HG03439 (cell line): ENCODE results near the gene TBC1D26.
"Not testable (repeated sequence)": the region's sequence is repeated elsewhere in the genome, so short reads cannot be mapped to it uniquely, and the experiment has no call there.

ENCODE experiments used
- ATAC-seq: cut with Tn5 transposase; IDR thresholded peaks from one replicate; pipeline ENCODE4 v1.9.1; 2021; ENCODE audit warnings: mild to moderate bottlenecking, moderate library complexity; ENCODE audit not compliant: unreplicated experiment

Gene TBC1D26

GRCh38 chr17:15742921-15743320 lies 10.8 kb downstream of the TBC1D26 start:
- no peak for ATAC-seq

GRCh38 chr17:15744074-15744676 lies 12.1 kb downstream of the TBC1D26 start:
- no peak for ATAC-seq

- no peak for ATAC-seq
Observed at GRCh38 chr17:15744885-15745284, 12.8 kb downstream of the TBC1D26 start.

GRCh38 chr17:15749403-15749802 lies 17.3 kb downstream of the TBC1D26 start:
- not testable (repeated sequence) for ATAC-seq

GRCh38 chr17:15768865-15769533 lies 36.9 kb downstream of the TBC1D26 start:
- ATAC-seq: not testable (repeated sequence)

- ATAC-seq: not testable (repeated sequence)
Observed at GRCh38 chr17:15770679-15771078, 38.6 kb downstream of the TBC1D26 start.

GRCh38 chr17:15776871-15777270 lies 44.8 kb downstream of the TBC1D26 start:
- ATAC-seq: no peak

GRCh38 chr17:15777297-15777696 lies 45.2 kb downstream of the TBC1D26 start:
- ATAC-seq: no peak

- ATAC-seq: no peak
Observed at GRCh38 chr17:15777717-15778116, 45.6 kb downstream of the TBC1D26 start.

GRCh38 chr17:15779119-15779518 lies 47.0 kb downstream of the TBC1D26 start:
- ATAC-seq: no peak

GRCh38 chr17:15780188-15780587 lies 48.1 kb downstream of the TBC1D26 start:
- ATAC-seq: no peak

GRCh38 chr17:15782866-15783265 lies 50.8 kb downstream of the TBC1D26 start:
- ATAC-seq: no peak

- ATAC-seq: no peak
Observed at GRCh38 chr17:15783461-15783860, 51.4 kb downstream of the TBC1D26 start.

- not testable (repeated sequence) for ATAC-seq
Observed at GRCh38 chr17:15784351-15784750, 52.3 kb downstream of the TBC1D26 start.

GRCh38 chr17:15787363-15788075 lies 55.4 kb downstream of the TBC1D26 start:
- not testable (repeated sequence) for ATAC-seq

- ATAC-seq: not testable (repeated sequence)
Observed at GRCh38 chr17:15788365-15788764, 56.3 kb downstream of the TBC1D26 start.
